Islet of Langerhans (tissue), 1 donor: ENCODE results near the gene UBE3A.
A peak's percentile ranks its signal among the peaks of the same experiment; 100 is the strongest.
"Not testable (repeated sequence)": the region's sequence is repeated elsewhere in the genome, so short reads cannot be mapped to it uniquely, and the experiment has no call there.

Experiments used
- FAIRE-seq: peaks from one replicate; lab custom pipeline; 2011; peaks lifted over from hg19 to GRCh38; lab: Jason Lieb, UNC

The UBE3A gene

DNA sequence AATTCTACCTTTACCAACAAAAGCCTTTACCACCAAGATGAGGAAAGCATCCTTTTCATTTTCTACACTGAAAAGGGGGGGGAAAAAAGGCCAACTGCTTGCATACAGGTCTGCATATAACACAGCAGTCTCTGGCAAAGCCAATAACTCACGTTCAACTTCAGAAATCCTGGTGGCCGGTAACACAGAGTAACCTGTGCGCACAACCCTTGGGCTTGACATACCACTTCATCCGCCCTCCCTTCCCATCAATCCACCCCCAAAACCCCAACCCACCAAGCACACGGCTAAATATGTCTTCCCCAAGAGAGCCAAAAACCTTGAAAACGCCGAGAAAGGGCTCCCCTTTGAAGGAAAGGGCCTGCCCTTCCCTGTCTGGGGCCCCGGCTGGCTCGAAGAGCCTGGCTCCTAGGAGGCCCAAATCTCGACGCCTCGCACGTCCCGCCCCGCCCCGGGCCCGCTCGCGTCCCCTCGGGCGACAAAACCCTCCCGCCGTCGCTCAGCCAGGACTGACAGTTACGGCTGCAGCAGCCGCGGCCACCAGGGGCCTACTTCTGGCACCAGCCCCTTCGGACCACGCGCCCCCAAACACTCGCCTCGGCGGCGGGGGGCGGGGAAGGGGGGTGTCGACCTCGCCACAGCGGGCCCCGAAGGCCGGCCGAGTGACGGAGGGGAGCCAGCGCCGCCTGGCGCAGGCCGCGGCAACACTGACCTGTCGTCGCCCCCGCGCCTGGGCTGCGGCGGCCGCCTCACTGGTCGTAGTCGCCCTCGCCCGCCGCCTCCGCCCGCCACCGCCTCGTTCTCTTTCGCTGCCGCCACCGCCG, 835 bp downstream of the UBE3A start:
- FAIRE-seq = no peak

DNA sequence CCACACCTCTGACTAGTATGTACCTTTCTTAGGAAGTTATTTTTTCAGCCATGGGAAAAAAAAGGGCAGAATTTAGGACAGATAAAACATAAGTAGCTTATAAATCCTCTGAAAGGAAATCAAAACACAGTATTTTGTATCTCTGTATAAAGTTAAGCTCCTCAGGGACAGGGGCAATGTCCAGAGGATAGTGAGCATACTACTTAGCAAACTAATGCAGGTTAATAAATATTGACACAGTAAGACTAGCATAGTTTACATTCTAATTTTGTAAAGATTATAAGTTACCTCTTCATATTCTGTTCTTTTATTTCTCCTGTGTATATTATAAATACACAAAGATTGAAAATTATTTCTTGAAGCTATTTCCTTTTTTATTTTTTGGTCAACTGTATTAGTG, 2.1 kb downstream of the UBE3A start:
- no peak for FAIRE-seq

DNA sequence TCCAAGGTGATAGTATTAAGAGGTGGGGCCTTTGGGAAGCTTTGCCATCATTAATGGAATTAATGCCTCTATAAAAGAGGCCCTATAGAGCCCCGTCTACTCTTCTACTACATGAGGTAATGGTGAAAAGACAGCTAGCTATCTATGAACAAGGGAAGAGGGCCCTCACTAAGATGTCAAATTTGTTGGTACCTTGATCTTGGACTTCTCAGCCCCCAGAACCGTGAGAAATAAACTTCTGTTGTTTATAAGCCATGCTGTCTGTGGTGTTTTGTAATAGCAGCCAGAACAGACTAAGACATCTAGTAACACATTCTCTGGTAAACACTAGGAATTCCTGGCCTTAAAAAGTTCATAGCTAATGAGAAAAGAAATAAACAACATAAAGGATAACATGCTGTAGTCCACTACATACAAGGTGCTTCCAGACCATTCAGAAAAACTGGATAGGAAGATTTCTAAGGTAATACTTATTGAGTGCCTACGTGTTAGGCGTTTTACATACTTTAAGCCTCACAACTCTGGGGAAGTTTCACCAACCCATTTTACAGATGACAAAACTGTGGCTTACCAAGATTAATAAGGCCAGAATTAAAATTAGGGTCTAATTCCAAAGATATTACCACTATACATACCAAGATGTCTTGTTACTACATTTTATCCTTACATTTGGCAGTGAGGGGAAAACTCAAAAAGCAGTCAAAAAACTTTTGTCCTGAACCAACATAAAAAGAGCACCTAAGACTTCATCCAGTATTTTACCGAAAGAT, 3.2 kb downstream of the UBE3A start:
- FAIRE-seq = no peak

DNA sequence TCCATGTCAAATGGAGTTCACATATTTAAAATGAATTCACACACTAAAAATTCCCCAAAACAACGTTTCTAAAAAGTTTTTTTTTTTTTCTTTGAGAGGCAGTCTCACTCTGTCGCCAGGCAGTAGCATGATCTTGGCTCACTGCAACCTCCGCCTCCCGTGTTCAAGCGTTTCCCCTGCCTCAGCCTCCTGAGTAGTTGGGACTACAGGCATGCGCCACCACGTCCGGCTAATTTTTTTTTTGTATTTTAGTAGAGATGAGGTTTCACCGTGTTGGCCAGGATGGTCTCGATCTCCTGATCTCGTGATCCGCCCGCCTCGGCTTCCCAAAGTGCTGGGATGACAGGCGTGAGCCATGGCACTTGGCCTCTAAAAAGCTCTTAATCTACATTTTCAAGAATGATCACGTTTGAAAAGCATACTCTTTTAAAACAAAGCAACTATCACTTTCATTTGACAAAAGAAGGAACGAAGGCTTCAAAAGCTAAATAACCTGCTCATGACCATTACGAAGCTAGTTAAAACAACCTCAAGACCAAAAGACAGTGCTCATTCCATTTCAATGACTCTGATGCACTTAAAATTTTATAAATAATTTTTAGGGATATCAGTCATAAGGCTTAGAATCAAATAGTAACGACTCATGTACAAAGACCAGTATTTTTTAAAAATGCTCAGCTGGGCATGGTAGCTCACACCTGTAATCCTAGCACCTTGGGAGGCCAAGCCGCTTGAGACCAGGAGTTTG, 5.5 kb downstream of the UBE3A start:
- FAIRE-seq = no peak

DNA sequence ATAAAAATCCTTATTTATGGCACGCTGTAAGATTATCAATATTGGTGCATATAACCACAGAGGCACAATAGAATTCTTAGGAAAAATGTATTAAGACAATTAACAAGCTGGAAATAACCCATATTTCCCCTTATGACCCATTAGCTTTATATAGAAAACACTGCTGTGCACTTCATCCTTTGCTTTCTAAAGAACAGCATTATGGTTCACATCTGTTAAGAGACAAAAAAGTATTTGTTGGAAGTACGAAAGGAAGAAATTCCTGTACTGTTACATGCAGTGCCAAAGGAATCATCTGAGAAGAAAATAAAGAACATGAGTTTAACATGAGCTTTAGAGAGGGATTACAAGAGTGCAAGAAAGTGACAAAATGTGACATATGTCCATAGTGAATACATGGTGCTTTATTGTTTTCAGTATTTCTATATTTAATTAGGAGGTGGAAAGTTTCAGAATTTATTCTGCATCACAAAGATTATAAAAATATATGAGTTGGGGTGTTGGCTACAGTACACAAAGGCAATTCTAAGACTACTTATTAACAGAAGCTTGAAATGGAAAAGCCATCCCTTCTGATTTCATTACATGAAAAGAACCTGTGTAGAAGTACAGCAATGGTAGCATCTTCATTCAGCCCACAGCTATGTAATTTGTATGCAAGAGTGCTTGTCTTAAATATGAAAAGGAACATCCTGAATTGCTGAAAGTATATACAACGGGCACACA, 6.8 kb downstream of the UBE3A start:
- FAIRE-seq = no peak

DNA sequence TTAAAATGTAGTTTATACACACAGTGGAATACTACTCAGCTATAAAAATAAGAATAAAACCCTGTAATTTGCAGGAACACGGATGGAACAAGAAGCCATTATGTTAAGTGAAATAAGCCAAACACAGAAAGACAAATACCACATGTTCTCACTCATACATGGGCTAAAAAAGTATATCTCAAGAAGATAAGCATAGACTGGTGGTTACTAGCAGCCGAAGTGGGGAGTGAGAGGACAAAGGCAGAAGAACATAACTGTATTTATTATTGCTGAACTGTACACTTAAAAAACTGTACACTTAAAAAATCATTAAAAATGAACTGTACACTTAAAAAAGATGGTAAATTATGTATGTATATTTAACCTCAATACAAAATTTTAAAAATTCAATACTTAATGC, 11.0 kb downstream of the UBE3A start:
- peak; percentile 30 for FAIRE-seq

DNA sequence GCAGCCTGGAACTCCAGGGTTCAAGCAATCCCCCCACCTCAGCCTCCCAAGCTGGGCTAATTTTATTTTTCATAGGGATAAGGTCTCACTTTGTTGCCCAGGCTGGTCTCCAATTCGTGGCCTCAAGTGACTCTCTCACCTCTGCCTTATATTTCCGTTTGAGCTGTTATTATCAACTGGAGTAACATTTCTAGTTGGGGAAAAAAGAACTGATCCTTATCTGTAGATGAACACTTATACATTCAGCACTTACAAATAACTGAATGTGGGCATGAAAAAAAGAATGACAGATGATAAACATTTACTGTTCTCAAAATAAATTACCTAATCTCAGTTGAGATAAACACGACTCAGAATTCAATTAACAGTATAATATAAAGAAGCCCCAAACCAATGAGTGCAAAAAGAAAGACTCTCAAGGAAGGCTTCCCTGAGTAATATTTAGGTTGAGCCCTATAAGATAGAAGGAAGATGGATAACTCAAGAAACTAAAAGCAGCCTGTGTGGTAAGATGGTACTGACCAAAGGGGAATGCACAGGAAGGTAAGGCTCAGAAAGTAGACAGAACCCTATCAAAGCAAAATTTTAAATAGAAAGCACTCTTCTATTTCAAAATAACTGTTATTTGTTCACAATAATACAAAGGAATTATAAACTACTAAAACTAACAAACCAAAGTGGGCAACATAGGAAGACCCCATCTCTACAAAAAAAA, 11.8 kb downstream of the UBE3A start:
- no peak for FAIRE-seq

DNA sequence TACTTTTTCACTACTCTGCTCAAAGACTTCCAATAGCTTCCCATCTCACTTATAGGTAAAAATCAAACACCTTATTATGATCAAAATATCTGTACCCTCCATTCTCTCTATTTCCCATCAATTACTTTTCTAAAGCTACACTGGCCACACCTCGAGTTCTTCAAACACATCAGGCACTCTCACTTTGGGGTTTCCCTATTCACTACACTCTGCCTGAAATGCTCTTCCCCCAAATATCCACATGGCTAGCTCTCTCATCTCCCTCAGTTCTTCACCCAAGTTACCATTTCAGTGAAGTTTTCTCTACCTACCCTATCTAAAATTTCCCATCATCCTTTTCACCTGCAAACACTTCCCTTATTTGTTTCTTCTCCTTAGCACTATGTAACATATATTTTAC, 14.8 kb downstream of the UBE3A start:
- FAIRE-seq = no peak

DNA sequence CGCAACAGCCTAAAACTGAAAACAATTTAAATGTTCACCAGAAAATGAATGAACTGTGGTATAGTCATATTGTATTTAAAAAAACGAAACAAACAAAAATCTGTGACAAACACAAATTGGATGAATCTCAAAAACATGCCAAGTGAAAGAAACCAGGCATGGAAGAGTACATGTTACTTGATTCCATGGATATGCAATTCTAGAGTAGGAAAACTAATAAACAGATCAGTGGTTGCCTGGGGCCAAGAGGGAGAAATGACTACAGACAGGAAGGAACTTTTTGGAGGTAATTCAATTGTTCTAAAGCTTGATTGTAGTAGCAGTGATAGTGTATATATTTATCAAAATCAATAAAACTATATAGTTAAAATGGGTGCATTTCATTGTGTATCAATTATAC, 16.8 kb downstream of the UBE3A start:
- FAIRE-seq = no peak

DNA sequence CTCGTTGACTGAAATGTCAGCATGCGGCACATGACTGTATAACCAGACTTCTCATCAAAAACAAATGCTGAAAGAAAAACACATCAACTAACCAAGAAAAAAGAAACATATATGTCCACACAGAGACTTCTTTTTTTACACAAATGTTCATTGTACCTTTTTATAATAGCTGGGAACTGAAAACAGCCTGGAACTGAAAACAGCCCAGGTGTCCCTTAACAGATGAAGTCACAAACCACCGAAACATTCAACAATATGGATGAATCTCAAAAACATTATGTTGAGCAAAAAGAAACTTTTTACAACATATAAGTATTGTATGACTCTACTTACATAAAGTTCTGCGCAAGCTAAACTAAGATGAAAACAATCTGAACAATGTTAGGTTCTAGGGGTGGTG, 20.6 kb downstream of the UBE3A start:
- FAIRE-seq = no peak

DNA sequence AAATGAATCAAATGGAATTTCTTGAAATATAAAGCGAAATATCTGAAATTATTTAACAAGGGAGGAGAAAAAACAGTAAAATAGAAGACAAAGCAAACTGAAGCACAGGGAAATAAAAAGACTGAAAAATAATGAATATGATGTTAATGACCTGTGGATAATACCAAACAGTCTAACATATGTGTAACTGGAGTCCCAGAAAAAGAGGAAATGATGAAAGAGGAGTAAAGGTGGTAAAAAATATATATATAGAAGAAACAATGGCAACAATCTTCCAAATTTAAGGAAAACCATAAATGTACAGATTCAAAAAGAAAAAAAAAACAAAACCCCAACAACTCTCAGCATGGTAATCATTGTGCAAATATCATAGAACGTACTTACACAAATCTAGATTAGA, 21.2 kb downstream of the UBE3A start:
- FAIRE-seq = peak; percentile 56

DNA sequence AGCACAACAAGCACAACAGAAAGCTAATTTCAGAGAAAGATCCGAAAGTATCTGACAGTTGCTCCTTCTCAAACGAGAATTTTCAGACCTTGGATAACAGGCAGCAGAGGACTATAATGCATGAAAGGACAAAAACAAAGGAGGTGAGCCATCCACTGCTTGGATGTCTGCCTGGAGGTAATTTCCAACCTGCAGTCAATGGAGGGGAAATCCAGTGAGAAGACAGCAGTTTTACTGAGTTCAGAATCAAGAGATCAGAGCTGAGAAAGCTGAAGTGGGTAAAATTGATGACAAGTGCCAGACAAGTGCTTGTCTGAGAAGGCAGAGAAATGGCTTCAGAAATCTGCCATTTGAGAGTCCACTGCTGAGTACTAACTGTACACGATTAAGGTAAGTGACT, 22.1 kb downstream of the UBE3A start:
- FAIRE-seq = no peak

DNA sequence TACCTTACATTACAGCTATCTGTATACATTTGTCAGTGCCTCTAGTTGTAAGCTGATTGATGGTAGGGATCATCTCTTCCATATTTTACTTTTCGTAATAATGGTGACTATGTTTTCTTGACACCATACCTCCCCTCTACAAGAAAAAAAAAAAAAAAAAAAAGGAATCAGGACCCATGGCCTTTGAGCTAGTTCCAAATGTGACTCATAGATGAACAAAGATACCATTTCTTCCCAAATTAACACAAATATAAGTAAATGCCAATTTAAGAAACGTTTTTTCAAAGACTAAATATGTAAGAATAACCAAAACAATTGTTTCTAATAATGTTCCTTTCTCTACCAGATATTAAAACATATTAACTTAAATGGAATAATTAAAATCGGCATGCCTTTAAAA, 23.1 kb downstream of the UBE3A start:
- FAIRE-seq = no peak

DNA sequence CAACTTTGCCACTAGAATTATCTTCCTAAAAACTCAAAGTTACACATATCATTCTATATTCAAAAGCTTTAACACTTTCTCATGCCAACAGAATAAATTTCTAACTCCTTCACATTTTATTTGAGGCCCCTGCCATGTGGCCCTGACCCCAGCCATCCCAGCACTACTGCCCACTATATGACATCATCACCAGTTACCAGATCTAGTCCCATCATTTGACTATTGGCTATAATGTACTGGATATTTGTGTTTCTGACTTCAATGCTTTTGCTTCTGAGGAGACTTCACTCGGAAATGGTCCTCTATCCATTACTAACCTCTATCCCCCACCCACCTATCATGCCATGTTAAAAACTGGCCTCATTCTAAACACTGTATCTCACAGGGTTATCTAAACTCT, 23.6 kb downstream of the UBE3A start:
- no peak for FAIRE-seq

DNA sequence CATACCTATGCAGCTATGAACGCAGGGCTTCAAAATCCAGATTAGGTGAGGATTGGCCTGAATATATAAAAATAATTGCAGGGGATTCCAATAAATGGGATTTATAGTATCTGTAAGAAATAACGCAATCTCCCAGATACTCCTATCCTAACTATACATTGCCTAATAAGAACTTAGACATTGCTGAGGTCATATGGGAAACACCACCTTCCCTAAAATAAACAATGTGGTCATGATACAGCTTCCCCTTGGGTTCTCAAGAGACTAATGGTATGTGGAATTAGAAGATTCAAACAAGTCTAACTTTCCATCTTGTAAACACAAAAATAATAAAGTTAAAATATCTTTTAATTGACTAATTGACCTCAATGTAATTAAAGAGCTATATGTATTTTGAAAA, 28.2 kb downstream of the UBE3A start:
- FAIRE-seq = no peak

DNA sequence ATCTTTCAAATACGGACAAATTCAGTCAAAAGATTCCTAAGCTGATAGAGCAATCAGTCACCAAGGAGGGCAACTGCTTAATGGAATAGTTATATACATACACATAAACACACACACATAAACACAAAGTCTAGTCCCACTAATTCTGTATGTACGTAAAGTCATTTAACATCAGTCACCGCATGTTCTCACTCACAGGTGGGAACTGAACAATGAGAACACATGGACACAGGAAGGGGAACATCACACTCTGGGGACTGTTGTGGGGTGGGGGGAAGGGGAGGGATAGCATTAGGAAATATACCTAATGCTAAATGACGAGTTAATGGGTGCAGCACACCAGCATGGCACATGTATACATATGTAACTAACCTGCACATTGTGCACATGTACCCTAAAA, 29.1 kb downstream of the UBE3A start:
- FAIRE-seq = not testable (repeated sequence)

DNA sequence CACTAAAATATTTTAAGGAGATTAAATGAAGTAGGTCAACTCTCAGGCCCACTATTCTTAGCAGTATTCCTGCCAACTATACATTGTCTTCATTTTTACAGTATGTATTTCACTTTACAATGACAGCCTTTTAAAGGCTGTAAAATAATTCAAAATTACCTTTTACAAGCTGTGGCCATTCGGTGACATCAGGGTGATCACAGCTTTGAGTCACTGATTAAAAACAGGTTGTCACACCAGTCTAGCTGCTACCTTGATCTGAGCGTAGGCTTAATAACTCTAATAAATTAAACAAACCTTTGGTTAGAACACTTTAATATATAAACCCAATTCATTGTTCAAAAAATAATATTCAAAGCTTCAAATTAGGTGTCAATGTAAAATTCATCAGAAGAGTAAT, 29.9 kb downstream of the UBE3A start:
- no peak for FAIRE-seq

DNA sequence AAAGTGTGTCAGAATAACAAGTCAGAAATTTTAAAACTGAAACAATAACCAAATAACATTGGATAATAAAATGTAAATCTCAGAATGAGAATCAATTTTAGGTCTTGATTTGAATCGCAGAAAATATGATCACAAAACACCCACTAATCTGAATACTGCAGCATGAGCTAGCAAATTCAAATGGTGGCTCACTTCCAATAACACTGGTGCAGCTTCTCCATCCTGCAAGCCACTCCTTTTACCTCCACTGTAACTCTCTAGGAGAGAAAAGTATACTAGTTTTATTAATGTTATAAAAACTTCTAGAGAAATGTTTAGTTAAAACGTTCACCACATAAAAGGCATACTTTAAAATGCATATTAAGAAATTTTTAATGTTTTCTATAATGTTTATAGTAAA, 30.4 kb downstream of the UBE3A start:
- FAIRE-seq = peak; percentile 38

DNA sequence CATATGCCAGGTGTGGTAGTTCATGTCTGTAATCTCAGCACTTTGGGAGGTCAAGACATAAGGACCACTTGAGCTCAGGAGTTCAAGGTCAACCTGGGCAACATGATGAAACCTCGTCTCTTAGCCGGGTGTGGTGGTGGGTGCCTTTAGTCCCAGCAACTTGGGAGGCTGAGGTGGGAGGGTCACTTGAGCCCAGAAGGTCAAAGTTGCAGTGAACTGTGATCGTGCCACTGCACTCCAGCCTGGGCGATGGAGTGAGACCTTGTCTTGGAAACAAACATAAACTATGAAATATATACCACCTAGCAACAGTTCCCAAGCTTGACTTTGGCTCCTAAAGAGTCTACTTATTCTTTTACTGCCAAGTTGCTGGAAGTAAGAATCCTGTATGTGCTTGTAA, 30.9 kb downstream of the UBE3A start:
- no peak for FAIRE-seq

DNA sequence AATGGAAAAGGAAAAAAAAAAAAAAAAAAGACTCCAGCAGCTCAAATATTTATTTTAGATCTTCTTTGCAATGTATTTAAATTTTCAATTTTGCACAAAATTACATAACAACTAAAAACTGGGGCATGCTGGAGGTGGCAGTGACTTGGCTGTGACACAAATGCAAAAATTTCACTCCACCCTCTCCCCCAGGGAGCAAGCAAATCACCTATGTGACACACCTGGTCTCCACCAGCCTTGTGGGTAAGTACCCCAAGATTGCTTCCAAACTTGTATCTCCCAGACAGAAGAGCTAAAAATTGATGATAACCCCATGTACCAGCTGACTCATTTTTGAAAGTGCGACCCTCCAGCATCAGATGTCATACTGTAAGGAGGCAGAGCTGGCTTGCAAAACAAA, 32.0 kb downstream of the UBE3A start:
- FAIRE-seq = peak; percentile 74

DNA sequence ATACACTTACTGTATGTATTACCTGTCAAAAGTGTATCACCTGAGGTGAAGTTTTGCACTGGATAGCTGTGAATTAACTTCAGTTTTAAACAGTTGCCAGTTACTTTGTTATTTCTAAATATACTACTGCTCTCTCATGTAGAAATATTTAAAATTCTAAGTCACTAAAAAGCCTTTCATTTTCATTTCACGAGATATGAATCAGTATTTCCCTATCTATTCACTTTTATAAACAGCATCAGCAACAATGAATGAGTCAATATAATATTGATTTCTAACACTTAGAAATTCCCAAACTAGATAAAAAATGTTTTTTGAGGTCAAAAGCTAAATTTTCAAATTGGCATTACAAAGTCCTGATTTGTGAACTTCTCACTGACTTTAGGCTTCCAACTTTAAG, 32.6 kb downstream of the UBE3A start:
- peak; percentile 55 for FAIRE-seq

DNA sequence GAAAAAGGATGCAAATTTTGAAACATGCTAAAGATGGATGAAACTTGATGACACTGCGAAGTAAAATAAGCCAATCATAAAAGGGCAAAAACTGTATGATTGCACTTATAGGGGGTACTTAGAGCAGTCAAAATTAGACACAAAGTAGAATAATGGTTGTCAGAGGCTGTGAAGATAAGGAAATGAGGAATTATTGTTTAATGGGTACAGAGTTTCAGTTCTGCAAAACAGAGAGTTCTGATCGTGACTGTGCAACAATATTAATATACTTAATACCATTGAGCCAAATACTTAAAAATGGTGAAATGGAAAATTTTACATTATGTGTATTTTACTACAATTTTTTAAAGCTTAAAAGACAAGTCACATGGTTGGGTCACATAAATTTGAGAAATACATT, 35.1 kb downstream of the UBE3A start:
- FAIRE-seq = no peak
